Tongue (tissue), 2 donors: ENCODE measurements around the gene OBSL1. TPM values are rescaled to one million over a fixed set of nuclear protein-coding genes. Genes with fewer than 3 reads are reported as not detected.

Experiments
- DNase-seq: peaks from one replicate; pipeline ENCODE4 v3.0.0-alpha.2; 2015
- total RNA-seq: library from RNA; depleted of rRNA; stranded (reverse); fragments of >200 nt; gene quantifications from one replicate; pipeline ENCODE4 v1.2.3, GENCODE V29; 2014

The OBSL1 gene
- total RNA-seq, 1 donor from 2014 or later, result 105 TPM

DNA sequence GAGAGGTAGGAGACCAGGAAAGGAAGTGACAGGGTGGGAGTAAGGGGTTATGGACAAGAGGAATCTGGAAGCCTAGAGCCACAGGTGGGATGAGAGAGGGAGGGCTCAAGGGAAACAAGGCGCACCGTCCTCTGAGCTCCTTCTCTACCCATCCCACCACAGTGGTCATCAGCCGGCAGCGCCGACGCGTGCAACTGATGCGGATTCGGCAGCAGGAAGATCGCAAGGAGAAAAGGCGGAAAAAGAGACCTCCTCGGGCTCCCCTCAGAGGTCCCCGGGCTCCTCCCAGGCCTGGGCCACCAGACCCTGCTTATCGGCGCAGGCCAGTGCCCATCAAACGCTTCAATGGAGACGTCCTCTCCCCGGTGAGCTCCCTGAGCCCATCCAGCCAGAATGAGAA is 22.3 kb downstream of the OBSL1 start:
- DNase-seq, result no peak

GRCh38 chr2:219547621-219548020 is 23.7 kb downstream of the OBSL1 start:
- DNase-seq, result no peak

DNA sequence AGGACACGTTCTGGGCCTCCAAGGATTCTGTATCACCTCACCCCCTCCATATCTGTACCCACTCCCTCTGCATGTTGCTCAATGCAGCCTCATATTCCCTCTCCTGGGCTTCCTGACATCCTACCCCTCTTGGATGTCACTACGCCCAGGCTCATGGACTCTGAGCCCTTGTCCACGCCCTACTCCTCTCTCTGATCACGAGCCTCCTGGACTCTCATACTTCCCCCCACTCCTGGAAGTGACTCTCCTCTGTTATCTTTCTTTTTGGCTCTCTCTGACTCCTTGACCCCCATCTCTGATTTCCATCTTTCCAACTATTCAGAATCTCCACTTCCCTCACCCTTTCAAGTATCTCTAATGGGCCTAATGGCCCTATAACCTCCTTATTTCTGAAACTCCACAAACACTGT is 25.4 kb downstream of the OBSL1 start:
- no peak for DNase-seq

DNA sequence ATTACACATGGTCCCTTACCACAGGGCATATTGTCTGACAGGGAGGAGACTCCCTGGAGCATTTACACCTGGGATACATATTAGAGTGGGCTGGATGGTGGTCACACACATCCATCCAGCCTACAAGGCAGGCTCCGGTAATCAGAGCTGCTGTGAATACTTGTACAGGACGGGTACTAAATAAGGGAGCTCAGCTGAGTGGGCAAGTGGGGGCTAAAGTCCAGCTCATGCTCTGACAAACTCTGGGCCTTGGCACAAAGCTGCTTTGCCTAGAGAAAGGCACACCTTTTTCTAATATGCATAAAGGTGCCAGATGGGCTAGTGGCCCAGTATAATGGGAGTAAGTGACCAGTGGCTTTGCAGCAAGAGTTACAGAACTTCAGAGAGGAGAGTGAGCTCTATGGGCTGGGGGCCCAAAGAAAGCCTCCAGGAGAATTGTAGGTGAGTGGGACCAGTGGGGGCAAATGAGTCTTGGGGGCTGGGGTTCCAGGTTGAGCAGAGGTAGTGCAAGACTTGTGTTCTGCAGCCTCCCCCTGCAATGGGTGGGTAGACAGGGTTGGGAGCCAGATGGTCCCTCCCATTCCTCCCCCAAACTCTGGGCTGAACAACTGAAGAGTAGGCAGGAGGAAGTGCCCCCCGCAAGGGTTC is 25.9 kb downstream of the OBSL1 start:
- DNase-seq, result no peak

DNA sequence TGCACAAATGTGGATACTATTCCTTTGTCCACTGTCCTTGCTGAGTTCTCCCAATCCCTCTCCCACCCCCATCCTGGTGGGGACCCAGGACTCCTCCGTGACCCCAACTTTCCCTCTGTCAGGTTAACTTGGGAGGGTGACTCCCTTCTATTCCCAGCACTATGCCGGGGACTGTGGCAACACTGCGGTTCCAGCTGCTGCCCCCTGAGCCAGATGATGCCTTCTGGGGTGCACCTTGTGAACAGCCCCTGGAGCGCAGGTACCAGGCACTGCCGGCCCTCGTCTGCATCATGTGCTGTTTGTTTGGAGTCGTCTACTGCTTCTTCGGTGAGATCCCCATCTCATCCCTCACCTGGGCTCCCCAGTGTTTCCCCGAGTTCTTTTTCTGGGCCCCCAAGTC is 26.8 kb downstream of the OBSL1 start:
- no peak for DNase-seq

GRCh38 chr2:219543596-219544358 is 27.6 kb downstream of the OBSL1 start, which contains the start of the genes CHPF and TMEM198:
Gene CHPF (minus strand): TSS chr2:219543809. CDS start chr2:219543538, 271 bp downstream.
Gene TMEM198 (plus strand): TSS chr2:219544028. CDS start chr2:219544728, 700 bp downstream.
- DNase-seq, result peak; percentile 99

GRCh38 chr2:219542931-219543595 is 28.3 kb downstream of the OBSL1 start:
- peak; percentile 24 for DNase-seq

GRCh38 chr2:219541611-219542180 is 29.6 kb downstream of the OBSL1 start:
- peak; percentile 88 for DNase-seq

GRCh38 chr2:219540784-219541504 is 30.4 kb downstream of the OBSL1 start:
- DNase-seq, result no peak

DNA sequence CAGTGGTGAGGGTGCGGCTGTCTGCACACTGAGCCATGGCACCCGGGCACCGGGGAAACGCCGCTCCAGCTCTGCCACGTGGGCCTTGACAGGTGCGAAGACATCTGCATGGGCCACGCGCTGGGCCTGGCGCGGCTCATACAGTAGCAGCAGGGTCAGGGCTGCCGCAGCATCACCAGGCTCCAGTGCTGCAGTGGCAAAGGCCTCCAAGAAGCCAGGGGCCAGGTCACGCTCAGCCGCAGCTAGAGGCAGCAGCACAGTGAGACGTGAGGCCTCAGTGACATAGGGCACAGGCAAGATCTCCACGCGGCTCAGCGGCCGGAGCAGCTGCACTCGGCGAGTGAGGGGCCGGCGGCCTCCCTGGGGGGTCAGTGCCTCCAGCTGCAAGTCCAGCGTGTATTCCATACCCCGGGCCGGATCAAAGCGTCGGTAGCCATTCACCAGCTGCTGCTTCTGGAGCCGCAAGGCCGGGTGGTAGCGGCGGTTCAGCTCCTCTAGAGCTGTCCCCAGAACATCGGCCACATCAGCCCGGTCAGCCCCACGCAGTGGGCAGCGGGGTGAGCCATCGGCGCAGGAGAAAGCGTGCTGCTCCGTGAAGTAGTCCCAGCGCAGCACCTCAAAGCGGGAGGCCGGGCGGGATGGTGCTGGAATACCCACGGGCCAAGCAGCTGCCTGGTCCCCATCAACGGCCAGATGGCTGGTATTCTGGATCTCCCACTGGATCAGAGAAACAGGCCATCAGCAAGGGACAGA is 31.2 kb downstream of the OBSL1 start:
- no peak for DNase-seq

GRCh38 chr2:219538956-219539788 is 32.2 kb downstream of the OBSL1 start:
- DNase-seq, result no peak

GRCh38 chr2:219538504-219538951 is 32.8 kb downstream of the OBSL1 start:
- DNase-seq, result peak; percentile 72

DNA sequence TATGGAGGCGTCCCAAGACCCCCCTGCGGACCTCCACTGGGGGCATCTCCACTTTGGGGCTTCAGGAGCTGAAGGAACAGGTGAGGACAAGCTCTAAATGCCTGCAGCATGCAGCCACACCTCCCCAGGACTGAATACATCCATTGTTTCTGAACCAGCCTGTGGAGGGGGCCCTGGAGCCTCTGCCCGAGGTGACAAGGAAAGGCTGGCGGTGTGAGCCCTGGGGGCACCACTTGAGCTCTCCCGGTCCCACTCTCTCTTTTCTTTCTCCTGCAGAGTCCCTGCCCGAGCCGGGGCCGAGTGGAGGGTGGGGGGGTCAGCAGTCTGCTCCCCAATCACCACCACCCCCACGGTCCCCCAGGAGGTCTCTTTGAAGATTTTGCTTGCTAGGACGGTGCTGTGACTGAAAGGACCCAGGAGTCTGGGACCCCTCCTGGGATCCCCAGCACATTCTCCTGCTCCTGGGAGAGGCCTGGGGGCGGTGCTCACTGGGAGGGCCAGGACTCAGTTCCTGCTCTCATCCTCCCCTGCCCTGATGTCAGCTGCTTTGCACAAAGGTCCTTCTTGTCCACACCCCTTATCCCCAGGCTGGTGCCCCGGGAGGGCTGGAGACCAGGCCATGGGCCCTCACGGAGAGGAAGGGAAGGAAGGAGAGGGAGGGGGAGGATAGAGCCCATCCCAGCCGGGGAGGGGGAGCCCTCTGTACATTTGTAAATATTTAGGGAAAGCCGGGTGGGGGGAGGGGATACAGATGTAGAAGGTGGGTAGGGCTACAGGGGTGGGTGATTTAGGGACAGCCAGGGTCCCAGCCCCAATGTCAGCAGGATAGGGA is 33.5 kb downstream of the OBSL1 start:
- peak; percentile 40 for DNase-seq

DNA sequence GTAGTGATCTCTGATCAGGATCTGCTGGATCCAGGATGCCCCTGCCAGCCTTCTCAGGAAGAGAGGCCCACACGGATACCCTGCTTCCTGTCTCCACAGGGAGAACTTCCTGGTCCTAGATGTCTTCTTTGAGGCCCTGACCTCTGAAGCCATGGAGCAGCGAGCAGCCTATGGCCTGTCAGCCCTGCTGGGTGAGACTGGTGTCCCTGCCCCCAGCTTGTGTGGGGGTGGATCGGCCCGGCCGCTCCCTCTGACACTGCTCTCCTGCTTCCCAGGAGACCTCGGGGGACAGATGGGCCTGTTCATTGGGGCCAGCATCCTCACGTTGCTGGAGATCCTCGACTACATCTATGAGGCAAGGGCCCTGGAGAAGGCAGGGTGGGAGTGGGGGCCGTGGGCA is 34.4 kb downstream of the OBSL1 start:
- DNase-seq, result no peak

GRCh38 chr2:219536425-219536824 is 34.9 kb downstream of the OBSL1 start:
- no peak for DNase-seq

GRCh38 chr2:219533930-219534661 is 37.2 kb downstream of the OBSL1 start:
- DNase-seq, result no peak

DNA sequence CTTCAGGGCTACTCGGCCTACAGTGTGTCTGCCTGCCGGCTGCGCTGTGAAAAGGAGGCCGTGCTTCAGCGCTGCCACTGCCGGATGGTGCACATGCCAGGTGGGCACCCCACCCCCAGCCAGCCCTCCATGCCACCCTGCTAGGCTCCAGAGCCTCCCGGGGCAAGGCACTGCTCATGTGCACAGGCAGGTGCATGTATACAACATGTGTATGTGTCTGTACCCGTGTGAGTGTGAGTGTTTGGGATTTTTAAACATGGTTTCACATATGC is 39.0 kb downstream of the OBSL1 start:
- no peak for DNase-seq

- DNase-seq, result no peak
Observed at GRCh38 chr2:219531639-219532377, 39.5 kb downstream of the OBSL1 start.
